MM.1S (cell line): ENCODE data around the gene LILRA2.
"Not testable (repeated sequence)": the region's sequence is repeated elsewhere in the genome, so short reads cannot be mapped to it uniquely, and the experiment has no call there.

Experiments used
- EZH2phosphoT487 ChIP-seq: fragments of 300-600 bp; sonication (generic); IDR thresholded peaks from 2 replicates; pipeline ENCODE4 v1.6.1; 2018; ENCODE audit warnings: antibody characterized with exemption, low read length
- TF ChIP-seq, protein P1 (sequence below): fragments of 300-600 bp; sonication (generic); IDR thresholded peaks from 2 replicates; pipeline ENCODE4 v1.5.1; 2016; ENCODE audit warnings: antibody characterized with exemption, low read length, mixed read lengths

DNA sequence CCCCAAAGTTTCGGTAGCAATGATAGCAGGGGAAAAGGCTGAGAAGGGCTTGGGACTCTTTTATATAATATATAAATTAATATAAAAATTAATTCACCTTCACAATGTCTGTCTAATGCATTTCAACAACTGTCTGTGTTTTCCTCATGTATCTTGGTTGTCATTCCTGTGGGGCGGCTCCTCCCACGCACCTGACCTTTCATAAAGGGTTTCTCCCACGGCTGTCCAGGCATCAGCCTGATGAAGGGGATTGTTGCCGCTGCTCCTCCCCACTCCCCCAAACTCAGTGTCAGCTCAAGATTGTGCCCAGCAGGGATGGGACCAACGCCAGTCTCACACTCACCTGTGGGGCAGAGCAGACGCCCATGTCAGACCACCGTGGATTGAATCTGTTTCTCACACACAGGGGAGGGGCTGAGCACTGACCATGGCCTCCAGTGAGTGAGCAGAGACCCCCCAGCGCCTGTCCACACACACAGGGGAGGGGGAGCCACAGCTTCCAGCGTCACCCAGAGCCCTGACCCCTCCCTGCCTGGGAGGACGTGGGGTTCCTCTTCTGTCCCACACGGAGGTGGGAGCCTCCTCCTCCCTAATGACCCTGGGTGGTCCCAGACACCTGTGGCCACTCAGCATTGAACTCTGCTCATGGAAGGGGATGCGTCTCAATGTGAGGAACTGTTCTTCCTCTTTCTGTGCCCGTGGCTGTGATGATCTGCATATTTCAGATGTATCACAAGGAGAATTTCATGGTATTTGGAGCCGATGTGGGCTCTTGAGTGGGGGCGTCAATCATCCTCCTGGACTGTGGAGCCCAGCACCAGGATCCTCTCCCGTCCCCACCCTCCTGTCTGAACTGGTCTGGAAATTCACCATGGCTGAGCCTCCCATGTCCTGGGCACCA, 1.6 kb upstream of the LILRA2 start:
- TF ChIP-seq, protein P1, sequence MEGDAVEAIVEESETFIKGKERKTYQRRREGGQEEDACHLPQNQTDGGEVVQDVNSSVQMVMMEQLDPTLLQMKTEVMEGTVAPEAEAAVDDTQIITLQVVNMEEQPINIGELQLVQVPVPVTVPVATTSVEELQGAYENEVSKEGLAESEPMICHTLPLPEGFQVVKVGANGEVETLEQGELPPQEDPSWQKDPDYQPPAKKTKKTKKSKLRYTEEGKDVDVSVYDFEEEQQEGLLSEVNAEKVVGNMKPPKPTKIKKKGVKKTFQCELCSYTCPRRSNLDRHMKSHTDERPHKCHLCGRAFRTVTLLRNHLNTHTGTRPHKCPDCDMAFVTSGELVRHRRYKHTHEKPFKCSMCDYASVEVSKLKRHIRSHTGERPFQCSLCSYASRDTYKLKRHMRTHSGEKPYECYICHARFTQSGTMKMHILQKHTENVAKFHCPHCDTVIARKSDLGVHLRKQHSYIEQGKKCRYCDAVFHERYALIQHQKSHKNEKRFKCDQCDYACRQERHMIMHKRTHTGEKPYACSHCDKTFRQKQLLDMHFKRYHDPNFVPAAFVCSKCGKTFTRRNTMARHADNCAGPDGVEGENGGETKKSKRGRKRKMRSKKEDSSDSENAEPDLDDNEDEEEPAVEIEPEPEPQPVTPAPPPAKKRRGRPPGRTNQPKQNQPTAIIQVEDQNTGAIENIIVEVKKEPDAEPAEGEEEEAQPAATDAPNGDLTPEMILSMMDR, result not testable (repeated sequence)
- TF ChIP-seq EZH2phosphoT487, result not testable (repeated sequence)
